ENCODE data around the gene DNHD1.

DNA sequence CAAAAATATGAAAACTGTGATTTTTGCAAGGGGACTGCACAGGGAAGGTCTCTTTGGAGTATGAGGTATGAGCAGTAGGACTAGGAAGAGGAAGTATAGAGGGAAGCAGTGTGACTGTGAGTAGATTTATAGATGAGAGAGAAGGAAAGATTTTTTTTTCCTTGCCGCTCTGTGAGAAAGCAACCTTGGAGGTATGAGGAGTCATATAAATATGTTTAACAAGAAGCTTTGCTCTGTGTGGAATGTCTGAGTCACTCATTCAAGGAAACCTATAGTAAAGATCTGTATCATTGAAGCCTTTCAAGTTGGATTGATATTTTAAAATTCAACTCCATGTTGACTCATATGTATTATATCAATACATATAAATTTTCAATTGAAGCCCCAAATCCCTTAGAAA is 26.2 kb downstream of the DNHD1 start:
- TF ChIP-seq POLR2A (IDR thresholded peaks at IDR 0.05; ENCODE audit: insufficient read depth in 1 of 2, low read depth in 2 of 2, low read length in 2 of 2) (no peak), NONO (IDR thresholded peaks at IDR 0.05) (no peak), NONO (CRISPR knock-in tag; conservative IDR thresholded peaks at IDR 0.05) (no peak), ZNF256 (CRISPR knock-in tag; conservative IDR thresholded peaks at IDR 0.05) (no peak), ZNF768 (CRISPR knock-in tag; IDR thresholded peaks at IDR 0.05) (no peak), ZFP36L2 (CRISPR knock-in tag; IDR thresholded peaks at IDR 0.05) (no peak), CREB1 (IDR thresholded peaks at IDR 0.05) (no peak), CREB1 (CRISPR knock-in tag; IDR thresholded peaks at IDR 0.05) (no peak), ZFP36L1 (CRISPR knock-in tag; IDR thresholded peaks at IDR 0.05) (no peak), POLR2AphosphoS5 (IDR thresholded peaks at IDR 0.05; ENCODE audit: low read depth, low read length) (no peak)
- TF ChIP-seq, protein P1, sequence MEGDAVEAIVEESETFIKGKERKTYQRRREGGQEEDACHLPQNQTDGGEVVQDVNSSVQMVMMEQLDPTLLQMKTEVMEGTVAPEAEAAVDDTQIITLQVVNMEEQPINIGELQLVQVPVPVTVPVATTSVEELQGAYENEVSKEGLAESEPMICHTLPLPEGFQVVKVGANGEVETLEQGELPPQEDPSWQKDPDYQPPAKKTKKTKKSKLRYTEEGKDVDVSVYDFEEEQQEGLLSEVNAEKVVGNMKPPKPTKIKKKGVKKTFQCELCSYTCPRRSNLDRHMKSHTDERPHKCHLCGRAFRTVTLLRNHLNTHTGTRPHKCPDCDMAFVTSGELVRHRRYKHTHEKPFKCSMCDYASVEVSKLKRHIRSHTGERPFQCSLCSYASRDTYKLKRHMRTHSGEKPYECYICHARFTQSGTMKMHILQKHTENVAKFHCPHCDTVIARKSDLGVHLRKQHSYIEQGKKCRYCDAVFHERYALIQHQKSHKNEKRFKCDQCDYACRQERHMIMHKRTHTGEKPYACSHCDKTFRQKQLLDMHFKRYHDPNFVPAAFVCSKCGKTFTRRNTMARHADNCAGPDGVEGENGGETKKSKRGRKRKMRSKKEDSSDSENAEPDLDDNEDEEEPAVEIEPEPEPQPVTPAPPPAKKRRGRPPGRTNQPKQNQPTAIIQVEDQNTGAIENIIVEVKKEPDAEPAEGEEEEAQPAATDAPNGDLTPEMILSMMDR (CRISPR knock-in tag; IDR thresholded peaks at IDR 0.05): no peak

Measured in HepG2 (cell line).